Suprapubic skin (tissue), 4 donors: ENCODE results near the gene CEACAM4.

Source experiments
- POLR2A ChIP-seq, 2 donors: fragments of 450-650 bp; IDR thresholded peaks; one replicate each; pipeline ENCODE4 v1.6.1; 2017; ENCODE audit warnings: antibody characterized with exemption in 2 of 2, mild to moderate bottlenecking in 2 of 2, moderate library complexity in 2 of 2
- POLR2AphosphoS5 ChIP-seq, 3 donors: sonication (generic); formaldehyde crosslinking; IDR thresholded peaks; one replicate each; pipeline ENCODE4 v1.6.1; 2017; ENCODE audit warnings: antibody characterized with exemption in 3 of 3
- TF ChIP-seq, protein P1 (sequence below), 2 donors: fragments of 200-600 bp in 1 of 2; fragments of 450-650 bp in 1 of 2; sonication (generic) in 1 of 2; IDR thresholded peaks; one replicate each; pipeline ENCODE4 v1.5.1; 2016 to 2019; ENCODE audit warnings: antibody characterized with exemption in 2 of 2, mild to moderate bottlenecking in 1 of 2, moderate library complexity in 1 of 2

DNA sequence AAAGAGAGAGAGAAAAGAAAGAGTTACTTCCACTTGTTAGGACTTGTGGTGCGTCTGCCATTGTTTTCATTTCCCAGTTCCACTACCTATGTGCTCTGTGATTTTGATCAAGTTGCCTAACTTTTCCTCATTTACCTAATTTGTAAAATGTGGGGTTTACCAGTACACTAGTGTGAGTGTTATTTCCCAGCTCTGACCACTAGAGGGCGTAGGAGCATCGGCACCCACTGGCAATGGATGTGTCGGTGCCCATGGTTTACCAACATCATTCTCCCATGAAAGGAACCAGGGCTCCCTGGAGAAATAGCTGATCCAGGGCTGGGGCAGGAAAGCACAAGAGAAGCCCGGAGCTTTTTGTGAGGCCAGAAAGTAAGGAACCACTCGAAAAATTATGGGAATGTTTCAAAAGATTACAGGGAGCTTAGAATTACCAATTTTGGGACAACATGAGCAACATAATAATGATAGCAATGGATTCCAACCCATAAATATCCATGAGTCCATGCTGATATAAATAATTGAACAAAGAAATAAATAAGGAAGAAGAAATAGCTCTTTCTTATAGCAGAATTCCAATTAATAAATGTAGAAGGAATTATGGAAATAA lies 15.1 kb upstream of the CEACAM4 start:
- TF ChIP-seq, protein P1, sequence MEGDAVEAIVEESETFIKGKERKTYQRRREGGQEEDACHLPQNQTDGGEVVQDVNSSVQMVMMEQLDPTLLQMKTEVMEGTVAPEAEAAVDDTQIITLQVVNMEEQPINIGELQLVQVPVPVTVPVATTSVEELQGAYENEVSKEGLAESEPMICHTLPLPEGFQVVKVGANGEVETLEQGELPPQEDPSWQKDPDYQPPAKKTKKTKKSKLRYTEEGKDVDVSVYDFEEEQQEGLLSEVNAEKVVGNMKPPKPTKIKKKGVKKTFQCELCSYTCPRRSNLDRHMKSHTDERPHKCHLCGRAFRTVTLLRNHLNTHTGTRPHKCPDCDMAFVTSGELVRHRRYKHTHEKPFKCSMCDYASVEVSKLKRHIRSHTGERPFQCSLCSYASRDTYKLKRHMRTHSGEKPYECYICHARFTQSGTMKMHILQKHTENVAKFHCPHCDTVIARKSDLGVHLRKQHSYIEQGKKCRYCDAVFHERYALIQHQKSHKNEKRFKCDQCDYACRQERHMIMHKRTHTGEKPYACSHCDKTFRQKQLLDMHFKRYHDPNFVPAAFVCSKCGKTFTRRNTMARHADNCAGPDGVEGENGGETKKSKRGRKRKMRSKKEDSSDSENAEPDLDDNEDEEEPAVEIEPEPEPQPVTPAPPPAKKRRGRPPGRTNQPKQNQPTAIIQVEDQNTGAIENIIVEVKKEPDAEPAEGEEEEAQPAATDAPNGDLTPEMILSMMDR (IDR thresholded peaks at IDR 0.05): peak; percentile 59 to 80
- no peak for TF ChIP-seq POLR2AphosphoS5 (IDR thresholded peaks at IDR 0.05)
- TF ChIP-seq POLR2A (IDR thresholded peaks at IDR 0.05): no peak
